Measurements from ENCODE around the gene RUNDC3A.

The RUNDC3A gene

GRCh38 chr17:44269535-44270240 lies 38.7 kb upstream of the RUNDC3A start:
- peaks cover 9 to 14% of the 10 kb centered on the region in 2 donors for H3K27me3 ChIP-seq (ENCODE audit: control insufficient read depth in 1 of 2, insufficient read depth in 2 of 2, low read length in 2 of 2)
- no peak overlapping the region for H3K9ac ChIP-seq (ENCODE audit: low read length in 2 of 2)
- H3K36me3 ChIP-seq (ENCODE audit: control insufficient read depth in 2 of 2, insufficient read depth in 2 of 2, low read length in 2 of 2), result no peaks in the 10 kb centered on the region
- H3K4me3 ChIP-seq (ENCODE audit: low read length in 2 of 2), result no peak overlapping the region
- no peaks in the 10 kb centered on the region for H3K9me3 ChIP-seq (ENCODE audit: control insufficient read depth in 2 of 2, low read length in 2 of 2)
- H3K4me1 ChIP-seq (ENCODE audit: control insufficient read depth, insufficient read depth, low read length), result no peaks in the 10 kb centered on the region
- no peak overlapping the region for H3K27ac ChIP-seq (ENCODE audit: low read length)

- Histone ChIP-seq H3K9me3 (ENCODE audit: control insufficient read depth in 2 of 2, low read length in 2 of 2) (no peaks in the 10 kb centered on the region), H3K36me3 (ENCODE audit: control insufficient read depth in 2 of 2, insufficient read depth in 2 of 2, low read length in 2 of 2) (no peaks in the 10 kb centered on the region), H3K27ac (ENCODE audit: low read length) (no peak overlapping the region)
Measured at GRCh38 chr17:44272321-44272951, 36.0 kb upstream of the RUNDC3A start.

GRCh38 chr17:44272954-44273353 lies 35.4 kb upstream of the RUNDC3A start:
- peaks cover 9 to 12% of the 10 kb centered on the region in 2 donors for H3K27me3 ChIP-seq (ENCODE audit: control insufficient read depth in 1 of 2, insufficient read depth in 2 of 2, low read length in 2 of 2)
- H3K9me3 ChIP-seq (ENCODE audit: control insufficient read depth in 2 of 2, low read length in 2 of 2), result no peaks in the 10 kb centered on the region

More at GRCh38 chr17:44272321-44272951, 36.0 kb upstream of the RUNDC3A start:
- peaks cover 9 to 12% of the 10 kb centered on the region in 2 donors for H3K27me3 ChIP-seq (ENCODE audit: control insufficient read depth in 1 of 2, insufficient read depth in 2 of 2, low read length in 2 of 2)
- no peak overlapping the region for H3K9ac ChIP-seq (ENCODE audit: low read length in 2 of 2)
- H3K4me1 ChIP-seq (ENCODE audit: control insufficient read depth, insufficient read depth, low read length), result no peaks in the 10 kb centered on the region
- no peak overlapping the region for H3K4me3 ChIP-seq (ENCODE audit: low read length in 2 of 2)

GRCh38 chr17:44273607-44274006 lies 34.8 kb upstream of the RUNDC3A start:
- H3K4me3 ChIP-seq (ENCODE audit: low read length in 2 of 2), result no peak overlapping the region
- H3K9ac ChIP-seq (ENCODE audit: low read length in 2 of 2), result no peak overlapping the region
- no peak overlapping the region for H3K27ac ChIP-seq (ENCODE audit: low read length)
- H3K27me3 ChIP-seq (ENCODE audit: control insufficient read depth in 1 of 2, insufficient read depth in 2 of 2, low read length in 2 of 2), result peaks cover 9% of the 10 kb centered on the region in 2 donors
- no peaks in the 10 kb centered on the region for H3K4me1 ChIP-seq (ENCODE audit: control insufficient read depth, insufficient read depth, low read length)
- no peaks in the 10 kb centered on the region for H3K36me3 ChIP-seq (ENCODE audit: control insufficient read depth in 2 of 2, insufficient read depth in 2 of 2, low read length in 2 of 2)
- H3K9me3 ChIP-seq (ENCODE audit: control insufficient read depth in 2 of 2, low read length in 2 of 2), result no peaks in the 10 kb centered on the region

More at GRCh38 chr17:44272954-44273353, 35.4 kb upstream of the RUNDC3A start:
- H3K27ac ChIP-seq (ENCODE audit: low read length), result no peak overlapping the region
- H3K4me3 ChIP-seq (ENCODE audit: low read length in 2 of 2), result no peak overlapping the region
- H3K36me3 ChIP-seq (ENCODE audit: control insufficient read depth in 2 of 2, insufficient read depth in 2 of 2, low read length in 2 of 2), result no peaks in the 10 kb centered on the region
- no peaks in the 10 kb centered on the region for H3K4me1 ChIP-seq (ENCODE audit: control insufficient read depth, insufficient read depth, low read length)
- no peak overlapping the region for H3K9ac ChIP-seq (ENCODE audit: low read length in 2 of 2)

GRCh38 chr17:44277976-44278375 lies 30.4 kb upstream of the RUNDC3A start:
- no peaks in the 10 kb centered on the region for H3K36me3 ChIP-seq (ENCODE audit: control insufficient read depth in 2 of 2, insufficient read depth in 2 of 2, low read length in 2 of 2)
- no peak overlapping the region for H3K9ac ChIP-seq (ENCODE audit: low read length in 2 of 2)
- H3K27ac ChIP-seq (ENCODE audit: low read length), result no peak overlapping the region
- H3K9me3 ChIP-seq (ENCODE audit: control insufficient read depth in 2 of 2, low read length in 2 of 2), result no peaks in the 10 kb centered on the region
- H3K27me3 ChIP-seq (ENCODE audit: control insufficient read depth in 1 of 2, insufficient read depth in 2 of 2, low read length in 2 of 2), result peaks cover 0 to 4% of the 10 kb centered on the region in 2 donors
- H3K4me1 ChIP-seq (ENCODE audit: control insufficient read depth, insufficient read depth, low read length), result peaks cover 8% of the 10 kb centered on the region
- H3K4me3 ChIP-seq (ENCODE audit: low read length in 2 of 2), result no peak overlapping the region

- Histone ChIP-seq H3K36me3 (ENCODE audit: control insufficient read depth in 2 of 2, insufficient read depth in 2 of 2, low read length in 2 of 2) (no peaks in the 10 kb centered on the region), H3K9ac (ENCODE audit: low read length in 2 of 2) (no peak overlapping the region), H3K4me1 (ENCODE audit: control insufficient read depth, insufficient read depth, low read length) (peaks cover 8% of the 10 kb centered on the region), H3K4me3 (ENCODE audit: low read length in 2 of 2) (no peak overlapping the region), H3K27ac (ENCODE audit: low read length) (no peak overlapping the region), H3K9me3 (ENCODE audit: control insufficient read depth in 2 of 2, low read length in 2 of 2) (no peaks in the 10 kb centered on the region), H3K27me3 (ENCODE audit: control insufficient read depth in 1 of 2, insufficient read depth in 2 of 2, low read length in 2 of 2) (no peaks in the 10 kb centered on the region)
Measured at GRCh38 chr17:44279346-44279665, 29.1 kb upstream of the RUNDC3A start.

- Histone ChIP-seq H3K4me3 (ENCODE audit: low read length in 2 of 2) (no peak overlapping the region), H3K9ac (ENCODE audit: low read length in 2 of 2) (no peak overlapping the region), H3K27me3 (ENCODE audit: control insufficient read depth in 1 of 2, insufficient read depth in 2 of 2, low read length in 2 of 2) (no peaks in the 10 kb centered on the region), H3K27ac (ENCODE audit: low read length) (no peak overlapping the region), H3K36me3 (ENCODE audit: control insufficient read depth in 2 of 2, insufficient read depth in 2 of 2, low read length in 2 of 2) (no peaks in the 10 kb centered on the region), H3K4me1 (ENCODE audit: control insufficient read depth, insufficient read depth, low read length) (peaks cover 8% of the 10 kb centered on the region), H3K9me3 (ENCODE audit: control insufficient read depth in 2 of 2, low read length in 2 of 2) (no peaks in the 10 kb centered on the region)
Measured at GRCh38 chr17:44279666-44280391, 28.6 kb upstream of the RUNDC3A start.

GRCh38 chr17:44280392-44280937 lies 27.9 kb upstream of the RUNDC3A start:
- Histone ChIP-seq H3K27me3 (ENCODE audit: control insufficient read depth in 1 of 2, insufficient read depth in 2 of 2, low read length in 2 of 2) (no peaks in the 10 kb centered on the region), H3K36me3 (ENCODE audit: control insufficient read depth in 2 of 2, insufficient read depth in 2 of 2, low read length in 2 of 2) (no peaks in the 10 kb centered on the region), H3K27ac (ENCODE audit: low read length) (no peak overlapping the region), H3K4me3 (ENCODE audit: low read length in 2 of 2) (no peak overlapping the region), H3K9ac (ENCODE audit: low read length in 2 of 2) (no peak overlapping the region), H3K9me3 (ENCODE audit: control insufficient read depth in 2 of 2, low read length in 2 of 2) (no peaks in the 10 kb centered on the region), H3K4me1 (ENCODE audit: control insufficient read depth, insufficient read depth, low read length) (peaks cover 8% of the 10 kb centered on the region)

GRCh38 chr17:44281570-44281969 lies 26.8 kb upstream of the RUNDC3A start:
- Histone ChIP-seq H3K9ac (ENCODE audit: low read length in 2 of 2) (no peak overlapping the region), H3K4me3 (ENCODE audit: low read length in 2 of 2) (no peak overlapping the region), H3K36me3 (ENCODE audit: control insufficient read depth in 2 of 2, insufficient read depth in 2 of 2, low read length in 2 of 2) (no peaks in the 10 kb centered on the region), H3K4me1 (ENCODE audit: control insufficient read depth, insufficient read depth, low read length) (peaks cover 8% of the 10 kb centered on the region), H3K9me3 (ENCODE audit: control insufficient read depth in 2 of 2, low read length in 2 of 2) (no peaks in the 10 kb centered on the region), H3K27ac (ENCODE audit: low read length) (no peak overlapping the region), H3K27me3 (ENCODE audit: control insufficient read depth in 1 of 2, insufficient read depth in 2 of 2, low read length in 2 of 2) (no peaks in the 10 kb centered on the region)

- Histone ChIP-seq H3K9me3 (ENCODE audit: control insufficient read depth in 2 of 2, low read length in 2 of 2) (no peaks in the 10 kb centered on the region), H3K4me1 (ENCODE audit: control insufficient read depth, insufficient read depth, low read length) (peaks cover 8% of the 10 kb centered on the region), H3K36me3 (ENCODE audit: control insufficient read depth in 2 of 2, insufficient read depth in 2 of 2, low read length in 2 of 2) (no peaks in the 10 kb centered on the region), H3K27me3 (ENCODE audit: control insufficient read depth in 1 of 2, insufficient read depth in 2 of 2, low read length in 2 of 2) (no peaks in the 10 kb centered on the region), H3K4me3 (ENCODE audit: low read length in 2 of 2) (no peak overlapping the region), H3K27ac (ENCODE audit: low read length) (no peak overlapping the region), H3K9ac (ENCODE audit: low read length in 2 of 2) (no peak overlapping the region)
Measured at GRCh38 chr17:44282264-44282663, 26.1 kb upstream of the RUNDC3A start.
